Measurements from ENCODE around the gene CDC42EP2.

CDC42EP2 gene

DNA sequence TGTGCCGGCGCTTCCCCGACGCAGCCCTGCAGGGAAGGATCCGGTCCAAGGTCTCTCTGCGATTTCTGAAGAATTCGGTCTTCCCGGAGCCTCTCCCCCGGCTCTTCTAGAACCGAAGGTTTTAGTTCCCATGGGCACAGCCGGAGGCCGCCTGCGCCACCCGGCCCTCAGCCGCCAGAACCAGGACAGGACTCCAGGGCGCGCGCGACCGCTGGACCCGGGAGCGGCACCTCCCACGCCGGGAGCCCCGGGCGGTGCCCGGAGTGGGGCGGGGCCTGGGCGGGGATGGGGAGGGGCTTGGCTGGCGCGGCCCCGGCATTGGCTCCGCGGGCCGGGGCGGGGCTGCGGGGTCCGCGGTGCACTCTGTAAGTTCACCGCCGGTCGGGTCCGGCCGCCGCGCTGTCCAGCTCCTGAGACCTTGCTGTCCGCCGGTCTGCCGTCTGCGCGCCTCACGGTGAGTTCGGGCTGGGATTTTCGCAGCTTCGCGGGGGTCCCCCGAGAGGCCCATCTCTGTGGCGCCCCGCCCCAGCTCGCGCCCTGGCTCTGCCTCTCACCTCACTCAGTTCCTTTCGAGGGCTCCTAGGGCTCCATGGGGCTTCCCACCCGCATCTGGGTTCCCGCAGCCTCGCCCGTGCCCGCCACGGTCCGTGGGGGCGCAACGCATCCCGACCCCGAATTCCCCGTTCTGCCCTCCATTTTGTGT is at the start of gene CDC42EP2:
CDC42EP2 (plus strand) TSS at position 366 of the 703 bp plus-strand sequence. CDS start 6,033 bp downstream, outside the sequence.
- peak; percentile 91 for DNase-seq

DNA sequence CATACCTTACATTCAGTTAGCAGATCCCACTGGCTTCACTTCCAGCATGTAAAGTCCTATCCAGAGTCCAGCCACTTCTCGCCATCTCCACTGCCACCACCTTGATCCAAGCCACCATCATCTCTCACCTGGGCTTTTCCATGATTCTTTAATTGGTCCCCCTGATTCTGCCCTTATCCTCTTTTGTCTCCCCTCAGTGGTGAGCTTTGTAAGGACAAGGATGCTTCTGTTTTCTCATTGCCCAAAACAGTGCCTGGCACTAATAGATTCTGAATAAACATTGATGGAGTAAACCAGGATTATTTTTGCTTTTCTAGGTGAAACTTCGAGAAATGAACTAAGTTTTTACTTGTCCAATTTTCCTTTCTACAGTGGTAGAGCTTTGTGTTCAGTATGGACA is 48.5 kb upstream of the CDC42EP2 start:
- no peak for DNase-seq

DNA sequence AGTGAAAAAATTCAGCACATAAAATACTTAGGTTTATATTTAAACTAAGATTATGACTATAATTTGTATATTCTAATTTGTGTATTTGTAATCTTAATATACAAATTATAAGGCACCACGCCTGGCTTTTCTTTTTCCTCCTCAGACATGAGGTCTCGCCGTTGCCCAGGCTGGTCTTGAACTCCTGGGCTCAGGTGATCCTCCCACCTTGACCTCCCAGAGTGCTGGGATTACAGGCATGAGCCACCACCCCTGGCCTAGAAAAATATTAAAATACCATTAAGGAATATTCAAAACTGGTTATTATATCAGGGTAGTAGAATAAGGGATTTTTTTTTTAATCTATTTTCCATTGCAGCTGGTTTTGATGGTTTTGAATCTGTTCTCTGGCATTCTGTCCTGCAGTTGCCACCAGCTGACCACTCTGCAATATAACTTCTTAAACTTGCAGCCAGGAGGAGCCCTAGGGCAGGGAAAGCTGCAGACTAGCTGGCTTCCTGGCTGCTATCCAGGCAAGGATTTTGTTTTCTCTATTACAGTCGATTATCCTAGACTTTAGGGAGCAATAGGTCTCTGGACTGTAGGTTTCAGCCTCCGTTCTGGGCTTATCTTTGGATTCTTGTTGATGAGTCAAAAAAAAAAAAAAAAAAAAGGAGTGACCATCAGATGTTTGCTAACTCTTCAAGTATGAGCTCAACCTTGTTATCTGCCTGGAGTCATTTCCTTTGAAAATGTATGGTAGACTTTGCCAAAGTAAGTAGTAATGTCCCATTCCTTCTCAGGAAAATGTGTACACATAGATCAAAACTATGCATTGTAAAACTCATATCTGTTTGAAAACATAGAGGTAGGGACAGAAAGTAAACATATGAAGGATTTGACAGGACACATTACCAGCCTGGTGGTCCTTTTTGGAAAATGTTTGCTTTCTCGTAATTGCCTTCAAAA is 39.7 kb upstream of the CDC42EP2 start:
- peak; percentile 88 for DNase-seq

GRCh38 chr11:65275906-65276305 is 38.8 kb upstream of the CDC42EP2 start:
- DNase-seq = no peak

GRCh38 chr11:65277631-65278277 is 36.9 kb upstream of the CDC42EP2 start:
- DNase-seq = no peak

GRCh38 chr11:65278356-65278755 is 36.3 kb upstream of the CDC42EP2 start:
- DNase-seq = no peak

GRCh38 chr11:65279279-65279678 is 35.4 kb upstream of the CDC42EP2 start:
- DNase-seq = no peak

GRCh38 chr11:65279741-65280440 is 34.8 kb upstream of the CDC42EP2 start:
- DNase-seq = no peak

DNA sequence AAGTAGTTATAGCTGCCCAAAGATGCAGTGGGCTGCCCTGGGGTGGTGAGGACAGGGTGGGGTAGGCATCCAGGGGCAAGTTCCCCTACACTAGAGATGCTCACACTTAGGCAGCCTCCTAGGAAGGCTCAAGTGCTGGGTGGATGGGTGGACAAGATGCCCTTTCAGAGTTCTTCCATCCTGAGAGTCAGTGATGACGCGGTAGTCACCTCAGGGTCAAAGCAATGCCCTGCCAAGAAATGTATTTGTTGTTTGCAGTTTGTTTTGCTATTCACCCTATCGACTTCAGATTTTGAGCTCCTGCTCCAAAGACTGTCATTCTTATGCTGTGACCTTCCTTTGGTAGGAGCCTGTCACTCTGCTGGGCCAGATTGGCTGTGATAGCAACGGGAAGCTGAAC is 34.0 kb upstream of the CDC42EP2 start:
- no peak for DNase-seq

DNA sequence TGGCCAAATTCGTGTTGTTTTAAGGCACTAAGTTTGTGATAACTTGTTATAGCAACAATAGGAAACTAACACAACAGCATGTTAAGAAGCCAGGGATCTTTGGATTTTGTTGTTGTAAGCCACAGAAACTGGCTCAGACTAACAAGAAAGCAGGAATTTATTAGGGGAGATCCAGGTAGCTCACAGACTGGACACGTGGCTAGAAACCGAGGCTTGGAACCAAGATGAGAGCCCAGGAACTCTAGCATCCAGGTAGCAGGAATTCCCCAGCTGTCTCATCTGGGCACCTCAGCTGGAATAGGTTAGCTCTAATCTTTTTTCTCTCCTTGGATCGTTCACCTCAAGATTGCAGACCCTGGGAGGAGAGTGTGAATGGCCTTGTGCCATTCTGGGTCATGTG is 28.0 kb upstream of the CDC42EP2 start:
- no peak for DNase-seq

DNA sequence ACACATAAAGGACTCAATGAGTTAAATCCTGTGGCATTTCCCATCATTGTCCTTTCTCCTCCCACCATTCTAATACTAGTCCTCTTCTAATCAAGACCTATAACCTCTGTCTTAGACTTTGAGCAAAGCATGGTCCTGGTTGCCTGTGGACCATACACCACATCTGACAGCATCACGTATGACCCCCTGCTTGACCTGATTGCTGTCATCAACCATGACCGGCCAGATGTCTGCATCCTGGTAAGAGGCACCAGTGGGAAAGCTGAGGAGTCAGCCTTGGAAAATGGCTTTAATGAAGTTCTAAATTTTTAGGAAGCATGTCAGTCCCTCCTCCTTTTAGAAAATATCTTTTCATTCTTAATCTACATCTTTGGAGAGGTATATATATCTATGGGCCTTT is 27.1 kb upstream of the CDC42EP2 start:
- DNase-seq = no peak

- DNase-seq = peak; percentile 69
Observed at GRCh38 chr11:65288706-65289536, 25.7 kb upstream of the CDC42EP2 start.

DNA sequence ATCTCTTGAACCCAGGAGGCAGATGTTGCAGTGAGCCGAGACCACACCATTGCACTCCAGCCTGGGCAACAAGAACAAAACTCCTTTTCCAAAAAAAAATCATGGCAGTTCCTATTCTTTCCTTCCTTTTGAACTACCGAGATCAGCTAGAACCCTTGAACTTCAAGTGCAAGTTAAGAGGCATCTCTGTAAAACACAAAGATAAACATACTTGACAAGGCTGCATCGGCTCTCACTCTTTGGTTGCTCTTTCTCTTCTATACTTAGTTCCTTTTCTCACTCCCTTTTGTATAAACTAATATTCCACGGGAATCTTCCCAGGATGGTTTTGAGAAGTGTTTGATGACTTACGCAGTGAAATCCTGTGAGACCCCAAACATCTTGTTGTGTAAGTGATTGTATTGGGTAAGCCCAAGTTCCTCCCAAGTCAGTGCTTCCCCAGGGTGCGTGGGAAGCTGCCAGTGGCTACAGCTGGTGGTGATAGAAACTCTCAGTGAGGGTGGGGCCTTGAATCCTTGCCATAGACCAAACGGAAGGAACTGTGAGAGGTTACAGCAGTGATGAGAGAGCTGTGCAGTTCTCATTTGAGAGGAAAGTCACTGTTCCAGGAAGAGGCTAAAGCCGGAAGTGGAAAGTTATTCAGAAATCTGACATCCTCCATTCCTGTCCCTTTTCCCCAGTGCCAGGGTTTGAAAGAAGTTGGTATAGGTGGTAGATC is 24.1 kb upstream of the CDC42EP2 start:
- peak; percentile 95 for DNase-seq

- DNase-seq = no peak
Observed at GRCh38 chr11:65291613-65292012, 23.1 kb upstream of the CDC42EP2 start.

DNA sequence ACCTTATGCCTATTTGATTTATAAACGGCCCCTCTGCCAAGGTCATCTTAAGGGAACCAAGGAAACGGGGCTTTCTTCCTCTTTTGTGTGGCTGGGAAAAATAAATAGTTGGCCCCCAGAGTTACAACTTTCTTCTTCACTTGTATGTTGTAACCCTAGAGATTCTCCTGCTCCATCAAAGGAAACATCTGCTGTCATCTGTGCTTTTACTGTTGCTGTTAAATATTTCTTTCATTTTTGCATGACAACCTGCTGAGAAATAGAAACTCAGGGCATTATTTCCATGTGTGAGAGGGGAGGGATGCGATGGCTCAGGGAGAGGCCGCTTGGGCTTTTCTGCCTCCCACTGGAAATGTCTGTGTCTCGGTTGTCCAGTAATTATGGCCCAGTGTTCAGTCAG is 21.8 kb upstream of the CDC42EP2 start:
- DNase-seq = no peak

GRCh38 chr11:65293909-65294381 is 20.7 kb upstream of the CDC42EP2 start:
- peak; percentile 62 for DNase-seq

DNA sequence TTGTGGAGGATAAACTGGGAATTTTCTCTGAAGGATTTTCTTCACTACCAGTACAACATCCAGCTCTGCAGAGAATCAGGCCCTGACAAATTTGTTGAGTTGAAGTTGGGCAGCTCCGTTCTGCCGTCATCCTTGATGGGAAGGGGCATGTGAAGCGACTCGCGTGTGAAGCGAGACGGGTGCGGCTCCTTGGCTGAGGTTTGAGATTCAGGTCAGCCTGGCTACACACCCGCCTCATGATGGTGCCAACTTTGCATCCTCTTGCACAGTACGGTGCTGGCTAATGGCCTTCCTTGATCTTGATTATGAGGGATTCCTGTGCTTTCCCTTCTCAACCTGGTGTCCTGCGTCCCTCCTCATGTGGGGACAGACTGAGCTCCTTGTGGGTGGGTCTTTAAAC is 19.7 kb upstream of the CDC42EP2 start:
- peak; percentile 29 for DNase-seq

- no peak for DNase-seq
Observed at GRCh38 chr11:65295571-65296341, 18.9 kb upstream of the CDC42EP2 start.

DNA sequence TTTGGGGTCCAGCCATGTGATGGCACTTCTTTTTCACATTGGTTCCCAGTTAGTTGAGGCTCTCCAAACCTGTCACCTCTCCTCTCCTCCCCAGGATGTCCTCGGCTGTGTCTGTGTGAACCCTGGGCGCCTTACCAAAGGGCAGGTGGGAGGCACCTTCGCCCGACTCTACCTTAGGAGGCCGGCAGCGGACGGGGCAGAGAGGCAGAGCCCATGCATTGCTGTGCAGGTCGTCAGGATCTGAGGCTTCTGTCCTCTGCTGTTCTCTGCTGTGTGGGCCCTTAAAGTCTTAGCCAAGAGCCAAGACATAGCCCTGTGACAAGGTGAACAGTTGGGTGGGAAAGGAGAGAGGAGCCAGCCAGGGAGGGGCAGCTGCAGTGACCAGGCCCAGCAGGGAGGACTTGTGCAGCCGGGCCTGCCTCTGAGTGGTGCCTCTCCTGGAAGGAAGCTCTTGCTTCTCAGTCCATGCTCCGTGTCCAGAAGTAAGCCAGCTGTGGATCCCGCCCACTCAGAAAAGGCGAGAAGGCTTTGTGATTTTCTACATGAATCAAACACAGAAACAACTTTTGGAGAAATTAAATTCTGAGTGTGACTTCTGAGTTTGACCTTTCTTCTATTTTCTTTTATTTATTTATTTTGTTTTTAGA is 17.5 kb upstream of the CDC42EP2 start:
- DNase-seq = peak; percentile 30

GRCh38 chr11:65298131-65298535 is 16.5 kb upstream of the CDC42EP2 start:
- peak; percentile 93 for DNase-seq
